ENCODE measurements around the gene OGFOD1. TPM values are rescaled to one million over a fixed set of nuclear protein-coding genes. Genes with fewer than 3 reads are reported as not detected.

OGFOD1 gene
- total and polyA plus RNA-seq, 2 of the 13 experiments (the other 11 are each of a cell fraction or from before 2014, with no cell fraction given), result 35.2 to 81.3 TPM

DNA sequence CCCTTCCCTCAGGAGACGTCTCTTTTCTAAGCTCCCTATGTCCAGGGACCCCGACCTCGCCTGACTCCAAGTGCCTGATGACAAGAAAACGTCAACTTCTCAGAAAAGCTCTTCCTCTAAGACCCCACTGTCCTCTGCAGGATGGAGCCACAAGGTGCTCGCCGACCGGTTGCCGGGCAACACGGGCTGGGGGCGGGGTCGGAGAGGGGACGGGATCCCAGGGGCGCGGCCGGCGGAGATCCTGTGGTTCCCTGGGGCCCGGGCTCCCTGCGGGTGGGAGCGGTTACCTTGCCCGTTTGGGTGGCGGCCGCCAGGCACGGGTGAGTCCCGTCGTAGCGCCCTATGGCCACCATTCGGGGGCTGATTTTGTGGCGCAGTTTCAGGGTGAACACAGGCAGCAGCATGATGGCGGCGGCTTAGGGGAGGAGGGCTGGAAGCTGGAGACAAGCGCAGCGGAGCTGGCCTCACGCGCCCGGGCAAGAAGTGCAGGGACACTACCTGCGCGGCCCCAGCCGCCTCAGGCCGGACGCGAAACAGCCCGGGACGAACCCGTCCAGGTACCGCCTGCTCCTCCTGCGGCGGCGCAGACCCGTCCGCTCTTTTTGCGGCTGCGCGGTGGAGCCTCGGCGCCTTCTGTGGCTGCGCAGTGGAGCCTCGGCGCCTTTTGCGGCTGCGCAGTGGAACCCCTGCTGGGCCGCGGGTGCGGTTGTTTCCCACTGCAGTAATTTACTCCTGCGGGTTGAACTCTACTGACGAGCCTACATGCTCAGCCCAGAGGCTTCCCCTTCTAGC is 68.3 kb downstream of the OGFOD1 start, which contains the start of gene BBS2 (continued):
- TF ChIP-seq NCOA1 (CRISPR knock-in tag; IDR thresholded peaks at IDR 0.05), result no peak; the same call in 1 of the 2 replicates
- no peak for TF ChIP-seq ZBTB42 (CRISPR knock-in tag; IDR thresholded peaks at IDR 0.05)
- TF ChIP-seq ZNF891 (CRISPR knock-in tag; IDR thresholded peaks at IDR 0.05), result peak; percentile 81; the same call in 1 of the 2 replicates
- TF ChIP-seq NFYB (CRISPR knock-in tag; IDR thresholded peaks at IDR 0.05), result peak; percentile 56
- TF ChIP-seq ZNF367 (CRISPR knock-in tag; IDR thresholded peaks at IDR 0.05; ENCODE audit: borderline replicate concordance), result no peak
- no peak for TF ChIP-seq NCOA5 (CRISPR knock-in tag; IDR thresholded peaks at IDR 0.05)
- no peak for TF ChIP-seq NFRKB (IDR thresholded peaks at IDR 0.05)
- TF ChIP-seq, protein P1, sequence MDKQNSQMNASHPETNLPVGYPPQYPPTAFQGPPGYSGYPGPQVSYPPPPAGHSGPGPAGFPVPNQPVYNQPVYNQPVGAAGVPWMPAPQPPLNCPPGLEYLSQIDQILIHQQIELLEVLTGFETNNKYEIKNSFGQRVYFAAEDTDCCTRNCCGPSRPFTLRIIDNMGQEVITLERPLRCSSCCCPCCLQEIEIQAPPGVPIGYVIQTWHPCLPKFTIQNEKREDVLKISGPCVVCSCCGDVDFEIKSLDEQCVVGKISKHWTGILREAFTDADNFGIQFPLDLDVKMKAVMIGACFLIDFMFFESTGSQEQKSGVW (CRISPR knock-in tag; IDR thresholded peaks at IDR 0.05; ENCODE audit: borderline replicate concordance), result no peak
- TF ChIP-seq, protein P2, sequence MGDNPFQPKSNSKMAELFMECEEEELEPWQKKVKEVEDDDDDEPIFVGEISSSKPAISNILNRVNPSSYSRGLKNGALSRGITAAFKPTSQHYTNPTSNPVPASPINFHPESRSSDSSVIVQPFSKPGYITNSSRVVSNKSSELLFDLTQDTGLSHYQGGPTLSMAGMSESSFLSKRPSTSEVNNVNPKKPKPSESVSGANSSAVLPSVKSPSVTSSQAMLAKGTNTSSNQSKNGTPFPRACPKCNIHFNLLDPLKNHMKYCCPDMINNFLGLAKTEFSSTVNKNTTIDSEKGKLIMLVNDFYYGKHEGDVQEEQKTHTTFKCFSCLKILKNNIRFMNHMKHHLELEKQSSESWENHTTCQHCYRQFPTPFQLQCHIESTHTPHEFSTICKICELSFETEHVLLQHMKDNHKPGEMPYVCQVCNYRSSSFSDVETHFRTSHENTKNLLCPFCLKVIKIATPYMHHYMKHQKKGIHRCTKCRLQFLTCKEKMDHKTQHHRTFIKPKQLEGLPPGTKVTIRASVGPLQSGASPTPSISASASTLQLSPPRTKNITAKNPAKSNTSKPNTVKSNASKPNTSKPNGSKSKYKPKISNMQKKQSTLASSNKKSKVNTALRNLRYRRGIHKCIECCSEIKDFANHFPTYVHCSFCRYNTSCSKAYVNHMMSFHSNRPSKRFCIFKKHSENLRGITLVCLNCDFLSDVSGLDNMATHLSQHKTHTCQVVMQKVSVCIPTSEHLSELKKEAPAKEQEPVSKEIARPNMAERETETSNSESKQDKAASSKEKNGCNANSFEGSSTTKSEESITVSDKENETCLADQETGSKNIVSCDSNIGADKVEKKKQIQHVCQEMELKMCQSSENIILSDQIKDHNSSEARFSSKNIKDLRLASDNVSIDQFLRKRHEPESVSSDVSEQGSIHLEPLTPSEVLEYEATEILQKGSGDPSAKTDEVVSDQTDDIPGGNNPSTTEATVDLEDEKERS (CRISPR knock-in tag; IDR thresholded peaks at IDR 0.05), result peak; percentile 62; the same call in 1 of the 2 replicates
- TF ChIP-seq AKNA (CRISPR knock-in tag; IDR thresholded peaks at IDR 0.05; ENCODE audit: borderline replicate concordance), result no peak
- TF ChIP-seq, protein P3, sequence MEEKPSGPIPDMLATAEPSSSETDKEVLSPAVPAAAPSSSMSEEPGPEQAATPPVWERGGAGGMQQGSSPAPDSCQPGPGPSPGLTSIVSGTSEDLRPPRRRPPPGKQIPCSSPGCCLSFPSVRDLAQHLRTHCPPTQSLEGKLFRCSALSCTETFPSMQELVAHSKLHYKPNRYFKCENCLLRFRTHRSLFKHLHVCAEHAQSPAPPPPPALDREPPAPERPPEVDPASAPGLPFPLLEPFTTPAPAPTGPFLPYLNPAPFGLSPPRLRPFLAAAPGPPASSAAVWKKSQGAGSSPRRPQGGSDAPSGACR (CRISPR knock-in tag; IDR thresholded peaks at IDR 0.05), result no peak; the same call in 1 of the 2 replicates
- peak; percentile 68 for TF ChIP-seq ZNF230 (CRISPR knock-in tag; IDR thresholded peaks at IDR 0.05)
- peak; percentile 90; the same call in 1 of the 2 replicates for TF ChIP-seq HOXD1 (CRISPR knock-in tag; IDR thresholded peaks at IDR 0.05)
- 0 out of 2 replicates have a peak, but pooled peaks have one; percentile 31 for TF ChIP-seq ZNF264 (CRISPR knock-in tag; IDR thresholded peaks at IDR 0.05)
- no peak for TF ChIP-seq ZC3H4 (CRISPR knock-in tag; IDR thresholded peaks at IDR 0.05; ENCODE audit: borderline replicate concordance)

All from HepG2 (cell line).